ENCODE results near the gene NSF. TPM values are rescaled to one million over a fixed set of nuclear protein-coding genes. Genes with fewer than 3 reads are reported as not detected.

The NSF gene
- total RNA-seq, 1 donor from 2014 or later, result 13.0 TPM

- Histone ChIP-seq H3K4me3 (no peak overlapping the region), H3K36me3 (peaks cover 5 to 30% of the 10 kb centered on the region in 2 donors), H3K27me3 (no peaks in the 10 kb centered on the region), H3K27ac (no peak overlapping the region), H3K4me1 (no peaks in the 10 kb centered on the region), H3K9me3 (no peaks in the 10 kb centered on the region)
- no peak for DNase-seq (ENCODE audit: low spot score in 2 of 2)
- intact Hi-C loops (cut with DNase I), result no loop called here
- TF ChIP-seq CTCF (IDR thresholded peaks at IDR 0.05), result no peak
Measured at GRCh38 chr17:46732160-46732559, 141.7 kb downstream of the NSF start.

- no peaks in the 10 kb centered on the region for H3K4me1 ChIP-seq
- TF ChIP-seq CTCF (IDR thresholded peaks at IDR 0.05), result no peak
- intact Hi-C loops (cut with DNase I), result no loop called here
- H3K27ac ChIP-seq, result no peak overlapping the region
- no peak for DNase-seq (ENCODE audit: low spot score in 2 of 2)
- H3K36me3 ChIP-seq, result peaks cover 5 to 23% of the 10 kb centered on the region in 2 donors
- H3K27me3 ChIP-seq, result no peaks in the 10 kb centered on the region
- H3K4me3 ChIP-seq, result no peak overlapping the region
- no peaks in the 10 kb centered on the region for H3K9me3 ChIP-seq
Measured at GRCh38 chr17:46732754-46733398, 142.4 kb downstream of the NSF start.

- peaks cover 5 to 19% of the 10 kb centered on the region in 2 donors for H3K36me3 ChIP-seq
- H3K27me3 ChIP-seq, result no peaks in the 10 kb centered on the region
- no peak for TF ChIP-seq CTCF (IDR thresholded peaks at IDR 0.05)
- H3K27ac ChIP-seq, result no peak overlapping the region
- no peak overlapping the region for H3K4me3 ChIP-seq
- no peaks in the 10 kb centered on the region for H3K4me1 ChIP-seq
- DNase-seq (ENCODE audit: low spot score in 2 of 2), result no peak
- intact Hi-C loops (cut with DNase I), result no loop called here
- H3K9me3 ChIP-seq, result no peaks in the 10 kb centered on the region
Measured at GRCh38 chr17:46733837-46734475, 143.5 kb downstream of the NSF start.

- Histone ChIP-seq H3K4me1 (no peaks in the 10 kb centered on the region), H3K36me3 (peaks cover 5 to 10% of the 10 kb centered on the region in 2 donors), H3K4me3 (no peak overlapping the region), H3K27ac (no peak overlapping the region), H3K27me3 (no peaks in the 10 kb centered on the region), H3K9me3 (no peaks in the 10 kb centered on the region)
- DNase-seq (ENCODE audit: low spot score in 2 of 2), result no peak
- intact Hi-C loops (cut with DNase I), result no loop called here
- no peak for TF ChIP-seq CTCF (IDR thresholded peaks at IDR 0.05)
Measured at GRCh38 chr17:46736100-46736499, 145.6 kb downstream of the NSF start.

GRCh38 chr17:46737326-46737725 lies 146.9 kb downstream of the NSF start:
- H3K4me3 ChIP-seq, result no peak overlapping the region
- intact Hi-C loops (cut with DNase I), result no loop called here
- H3K9me3 ChIP-seq, result no peaks in the 10 kb centered on the region
- peaks cover 6 to 8% of the 10 kb centered on the region in 2 donors for H3K36me3 ChIP-seq
- no peak for TF ChIP-seq CTCF (IDR thresholded peaks at IDR 0.05)
- no peaks in the 10 kb centered on the region for H3K4me1 ChIP-seq
- DNase-seq (ENCODE audit: low spot score in 2 of 2), result no peak
- H3K27ac ChIP-seq, result no peak overlapping the region
- no peaks in the 10 kb centered on the region for H3K27me3 ChIP-seq

All from ascending aorta (tissue), 2 donors.